ENCODE data around the gene SLN. TPM values are rescaled to one million over a fixed set of nuclear protein-coding genes. Genes with fewer than 3 reads are reported as not detected.

SLN gene
- total and polyA plus RNA-seq, 2 donors (not counting 3 experiments of a cell fraction or from before 2014, with no cell fraction given) = 0.25 TPM; not detected in 1

- TF ChIP-seq EZH2 (IDR thresholded peaks at IDR 0.05; ENCODE audit: borderline replicate concordance, low read depth, low read length, severe bottlenecking) = no peak
- no peak for TF ChIP-seq MYC (IDR thresholded peaks at IDR 0.05; ENCODE audit: low read depth, low read length)
- no peak for TF ChIP-seq MAX (IDR thresholded peaks at IDR 0.05; ENCODE audit: insufficient read depth, insufficient read length)
- TF ChIP-seq JUN (IDR thresholded peaks at IDR 0.05; ENCODE audit: borderline replicate concordance, insufficient read depth, insufficient read length, low read depth) = no peak
- TF ChIP-seq FOS (IDR thresholded peaks at IDR 0.05; ENCODE audit: borderline replicate concordance, insufficient read depth, low read length) = no peak
- no peak for TF ChIP-seq POLR2AphosphoS5 (IDR thresholded peaks at IDR 0.05; ENCODE audit: insufficient read depth, low read depth, low read length)
- TF ChIP-seq POLR2A (IDR thresholded peaks at IDR 0.05; ENCODE audit: low read depth, low read length) = no peak
- TF ChIP-seq GATA2 (IDR thresholded peaks at IDR 0.05; ENCODE audit: insufficient read depth, insufficient read length, low read depth, low read length) = no peak
- no peak for TF ChIP-seq CTCF (IDR thresholded peaks at IDR 0.05; ENCODE audit: extremely low read depth in 1 of 2, insufficient read depth in 1 of 2, low read depth in 1 of 2, low read length in 2 of 2)
- Histone ChIP-seq H3K4me3 (replicated peaks in 1 of 3; ENCODE audit: insufficient read depth in 1 of 3, low read depth in 1 of 3, low read length in 3 of 3) (no peak overlapping the region), H2AFZ (ENCODE audit: low read depth, low read length) (no peak overlapping the region), H3K9me3 (replicated peaks; ENCODE audit: control insufficient read depth, insufficient read depth, low read length) (no peaks in the 10 kb centered on the region), H3K4me2 (ENCODE audit: insufficient read depth, low read length) (no peak overlapping the region), H3K36me3 (ENCODE audit: control insufficient read depth in 2 of 2, extremely low read depth in 1 of 2, insufficient read depth in 2 of 2, low read length in 2 of 2) (no peaks in the 10 kb centered on the region), H3K27ac (ENCODE audit: insufficient read depth, low read depth, low read length) (no peak overlapping the region), H3K9ac (replicated peaks; ENCODE audit: extremely low read depth, insufficient read depth, low read length) (no peak overlapping the region), H3K4me1 (ENCODE audit: control insufficient read depth, extremely low read depth, insufficient read depth, low read length) (no peaks in the 10 kb centered on the region), H3K79me2 (ENCODE audit: control insufficient read depth, insufficient read depth, low read length) (no peaks in the 10 kb centered on the region), H3K9me1 (replicated peaks; ENCODE audit: control insufficient read depth, extremely low read depth, insufficient read depth, low read length) (no peaks in the 10 kb centered on the region), H3K27me3 (ENCODE audit: control insufficient read depth in 2 of 2, insufficient read depth in 2 of 2, low read length in 2 of 2) (peaks cover 6 to 25% of the 10 kb centered on the region in 2 experiments), H4K20me1 (replicated peaks; ENCODE audit: control insufficient read depth, extremely low read depth, insufficient read depth, low read length) (no peaks in the 10 kb centered on the region)
- intact Hi-C loops (cut with micrococcal nuclease) = no loop called here
- DNase-seq (ENCODE audit: low read depth, low spot score) = no peak
- dilution Hi-C loops (cut with MboI; ENCODE audit: extremely low pct_ligation_motif_present, low sequenced_read_pairs) = no loop called here
- CTCF ChIA-PET = interaction anchor here (1.0 kb wide), 1 partner anchor 11 kb away, joined by 3 read pairs; no protein-coding TSS in a partner anchor
- FAIRE-seq = no peak
- no TSS peak for BruUV-seq (replicated peaks)
- POLR2A ChIA-PET = no interaction called here
Observed at GRCh38 chr11:107719557-107720302, 7.9 kb upstream of the SLN start.

All from endothelial cell of umbilical vein (primary cell).